GM18508 (cell line): ENCODE measurements around the gene PNPLA6.

Experiments
- ATAC-seq: cut with Tn5 transposase; IDR thresholded peaks from one replicate; pipeline ENCODE4 v1.9.1; 2021; ENCODE audit warnings: moderate number of reproducible peaks; ENCODE audit not compliant: insufficient read depth, unreplicated experiment

PNPLA6 gene

DNA sequence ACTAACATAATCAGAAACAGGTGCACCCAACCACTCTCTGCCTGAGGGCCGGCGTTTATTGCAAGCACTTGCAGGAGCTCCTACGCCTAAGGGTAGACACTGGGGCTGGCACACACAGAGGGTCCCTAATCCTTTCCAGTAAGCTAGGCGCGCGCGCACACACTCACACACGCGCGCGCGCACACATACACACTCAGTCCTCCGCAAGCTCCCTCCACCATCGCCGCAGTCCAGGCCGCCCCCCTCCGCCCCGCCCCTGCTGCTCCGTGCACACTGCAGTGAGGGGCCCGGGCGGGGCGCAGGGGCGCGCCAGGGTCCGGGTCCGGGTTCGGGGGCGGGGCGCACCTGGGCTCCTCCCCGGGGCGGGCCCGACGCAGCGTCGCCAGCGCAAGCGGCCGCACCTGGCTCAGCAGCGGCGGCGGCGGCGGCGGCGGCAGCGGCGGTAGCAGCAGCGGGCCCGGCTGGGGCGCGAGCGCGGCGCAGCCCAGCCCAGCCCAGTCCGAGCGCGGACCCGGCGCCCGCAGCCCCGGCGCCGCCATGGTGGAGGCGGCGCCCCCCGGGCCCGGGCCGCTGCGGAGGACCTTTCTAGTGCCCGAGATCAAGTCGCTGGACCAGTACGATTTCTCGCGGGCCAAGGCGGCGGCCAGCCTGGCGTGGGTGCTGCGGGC, 60.1 kb downstream of the PNPLA6 start, which contains the start of gene CAMSAP3:
CAMSAP3 (plus strand) TSS at position 398 of the 668 bp plus-strand sequence; CDS start at position 538, 140 bp downstream.
- no peak for ATAC-seq

DNA sequence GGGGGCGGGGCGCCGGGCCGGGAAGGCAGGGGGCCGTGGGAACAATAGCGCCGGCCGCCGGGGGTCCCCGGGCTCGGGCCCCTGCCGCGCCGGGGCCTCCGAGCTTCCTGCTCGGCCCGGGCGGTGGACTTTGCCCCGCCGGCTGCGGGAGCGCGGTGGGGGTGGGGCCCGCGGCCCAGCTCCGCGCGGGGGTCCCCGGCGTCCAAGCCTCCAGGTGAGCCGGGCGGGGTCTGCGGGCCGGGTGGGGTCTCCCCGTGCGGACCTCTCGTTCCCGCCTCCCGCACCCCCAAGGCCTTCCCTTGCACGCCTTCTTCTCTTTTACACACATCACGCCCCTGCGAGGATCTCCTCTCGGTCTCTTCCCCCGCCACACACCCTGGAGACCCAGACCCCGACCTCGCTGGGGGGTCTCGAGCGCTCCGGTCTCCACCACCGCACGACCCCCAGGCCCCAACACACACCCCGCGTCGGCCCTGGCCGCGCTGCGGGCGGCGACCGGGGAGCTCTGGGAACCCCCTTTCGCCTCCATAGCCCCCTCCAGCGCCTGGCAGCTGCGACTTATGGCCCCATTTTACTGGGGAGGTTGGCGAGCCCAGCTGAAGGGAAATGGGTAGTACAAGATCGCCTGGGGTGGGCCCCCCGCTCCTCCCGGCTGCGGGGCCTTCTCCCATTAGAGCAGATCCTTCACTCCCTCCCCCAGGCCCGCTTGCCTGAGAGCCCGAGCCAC, 60.9 kb downstream of the PNPLA6 start:
- ATAC-seq = no peak

DNA sequence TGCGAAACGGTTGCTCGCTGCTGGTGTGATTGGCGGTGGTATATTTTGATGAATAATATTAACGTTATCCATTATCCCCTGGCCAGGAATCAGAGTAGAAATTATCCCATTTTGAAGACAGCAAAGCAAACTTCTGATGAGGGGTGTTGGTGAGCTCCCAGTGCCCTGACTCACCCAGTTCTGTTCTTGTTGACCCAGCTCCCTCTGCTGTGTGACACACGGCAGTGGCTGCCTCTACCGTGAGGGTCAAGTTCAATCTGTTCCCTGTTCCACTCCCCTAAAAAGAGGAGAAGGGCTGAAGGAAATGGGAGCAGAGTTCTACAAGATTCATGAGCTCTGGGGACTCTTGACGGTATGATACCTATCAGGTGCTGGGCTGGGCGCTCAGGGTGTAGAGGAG, 62.2 kb downstream of the PNPLA6 start:
- ATAC-seq = no peak

- ATAC-seq = no peak
These were observed 62.7 kb downstream of the PNPLA6 start for GRCh38 chr19:7598180-7598579.

DNA sequence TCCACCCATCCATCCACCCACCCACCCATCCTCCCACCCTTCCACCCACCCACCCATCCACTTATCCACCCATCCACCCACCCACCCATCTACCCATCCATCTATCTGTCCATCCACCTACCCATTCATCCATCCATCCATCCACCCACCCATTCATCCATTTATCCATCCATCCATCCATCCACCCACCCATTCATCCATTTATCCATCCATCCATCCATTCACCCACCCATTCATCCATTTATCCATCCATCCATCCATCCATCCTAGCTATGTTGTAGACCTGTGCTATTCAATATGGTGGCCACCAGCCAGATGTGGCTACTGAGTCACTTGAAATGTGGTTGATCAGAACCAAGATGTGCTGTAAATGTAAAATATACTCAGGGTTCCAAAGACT, 65.2 kb downstream of the PNPLA6 start:
- no peak for ATAC-seq

DNA sequence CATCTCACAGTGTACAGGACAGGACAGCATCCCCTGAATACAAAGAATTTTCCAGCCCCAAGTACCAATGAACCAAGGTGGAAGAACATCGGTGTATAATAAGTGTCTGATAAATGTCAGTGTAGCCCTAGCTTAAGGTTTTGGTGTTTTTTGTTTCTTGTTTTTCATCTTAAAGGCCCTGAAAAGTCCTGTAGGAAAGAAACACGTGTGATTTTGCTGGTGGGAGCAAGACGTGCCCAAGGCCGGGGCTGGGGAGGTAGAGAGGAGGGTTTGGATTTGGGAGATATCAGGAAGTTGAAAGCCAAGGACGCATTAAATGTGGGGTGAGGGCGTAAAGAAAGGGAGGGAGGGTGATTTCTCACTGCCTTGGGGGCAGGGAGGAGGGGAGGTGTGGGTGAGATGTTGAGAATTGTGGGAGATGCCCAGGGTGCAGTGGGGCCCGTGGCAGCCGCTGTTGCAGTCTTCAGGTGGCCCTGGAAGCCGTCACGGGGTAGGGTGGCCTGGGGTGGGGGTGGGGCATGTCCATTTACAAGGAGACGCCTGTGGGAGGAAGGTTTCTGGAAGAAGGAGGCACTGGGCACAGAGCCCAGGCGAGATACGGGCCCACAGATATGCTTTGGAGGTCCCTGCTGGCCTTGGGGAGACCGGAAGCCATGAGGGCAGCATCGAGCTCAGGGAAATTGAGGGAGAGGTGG, 66.9 kb downstream of the PNPLA6 start:
- ATAC-seq = no peak

DNA sequence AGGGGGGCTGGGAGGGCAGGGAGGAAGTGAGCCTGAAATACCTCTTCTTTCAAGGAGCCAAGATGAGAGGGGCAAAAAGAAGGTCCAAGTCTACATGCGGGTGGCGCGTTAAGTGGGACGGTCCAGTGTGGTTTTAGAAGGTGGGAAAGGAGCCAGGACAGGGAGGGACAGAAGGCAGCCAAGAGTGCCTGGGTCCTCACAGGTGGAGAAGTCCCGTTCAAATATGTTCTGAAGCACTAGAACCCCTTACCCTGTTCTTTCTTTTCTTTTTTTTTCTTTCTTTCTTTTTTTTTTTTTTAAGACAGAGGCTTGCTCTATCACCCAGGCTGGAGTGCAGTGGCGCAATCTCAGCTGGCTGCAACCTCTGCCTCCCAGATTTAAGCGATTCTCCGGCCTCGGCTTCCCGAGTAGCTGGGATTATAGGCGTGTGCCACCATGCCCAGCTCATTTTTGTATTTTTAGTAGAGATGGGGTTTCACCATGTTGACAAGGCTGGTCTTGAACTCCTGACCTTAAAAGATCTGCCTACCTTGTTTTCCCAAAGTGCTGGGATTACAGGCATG, 67.5 kb downstream of the PNPLA6 start:
- no peak for ATAC-seq

GRCh38 chr19:7603919-7604318, 68.4 kb downstream of the PNPLA6 start:
- ATAC-seq = no peak

- ATAC-seq = no peak
These were observed 70.1 kb downstream of the PNPLA6 start for GRCh38 chr19:7605490-7606222.

- ATAC-seq = no peak
These were observed 70.8 kb downstream of the PNPLA6 start for GRCh38 chr19:7606289-7606688.

GRCh38 chr19:7607212-7607873, 71.8 kb downstream of the PNPLA6 start:
- no peak for ATAC-seq

GRCh38 chr19:7607874-7608560, 72.5 kb downstream of the PNPLA6 start:
- ATAC-seq = no peak

GRCh38 chr19:7610491-7611240, 75.1 kb downstream of the PNPLA6 start:
- no peak for ATAC-seq
